ENCODE data around the gene UBE2B. TPM values are rescaled to one million over a fixed set of nuclear protein-coding genes. Genes with fewer than 3 reads are reported as not detected.
"Not testable (repeated sequence)": the region's sequence is repeated elsewhere in the genome, so short reads cannot be mapped to it uniquely, and the experiment has no call there.

UBE2B gene
- total and polyA plus RNA-seq, 8 donors = 22.3 to 150 (median 72.5) TPM

DNA sequence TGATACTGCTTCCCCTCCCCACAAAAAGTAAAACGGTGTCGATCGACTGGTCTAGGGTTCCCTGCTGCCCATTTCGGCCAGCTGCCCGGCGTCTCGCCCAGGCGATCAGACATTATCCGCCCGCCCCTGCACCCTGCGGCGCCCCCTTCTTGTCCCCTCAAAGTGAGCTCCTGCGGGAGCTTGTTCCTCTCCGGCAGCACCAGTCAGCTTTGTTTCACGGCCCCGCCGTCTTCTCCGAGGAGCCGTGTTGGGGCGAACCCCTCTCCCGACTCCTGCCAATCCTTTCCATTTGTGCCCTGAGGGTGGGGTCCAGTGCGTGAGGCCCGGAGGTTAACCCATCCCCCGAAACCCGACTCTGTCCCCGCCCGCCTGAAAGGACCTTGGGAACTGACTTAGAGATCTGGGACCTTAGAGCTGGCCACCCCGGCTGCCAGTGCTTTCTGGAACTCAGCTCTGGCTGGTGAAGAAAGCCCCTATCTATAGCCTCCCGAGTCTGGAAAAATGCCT, 518 bp downstream of the UBE2B start:
- peak; percentile 55 to 89 for DNase-seq
- Histone ChIP-seq H3K36me3 (peaks cover 0 to 23% (median 16%) of the 10 kb centered on the region in 4 donors), H3K4me1 (peaks cover 23 to 62% (median 43%) of the 10 kb centered on the region in 4 donors), H3K4me3 (peak overlapping the region; percentile 73 to 98 (median 86)), H3K9me3 (no peaks in the 10 kb centered on the region), H3K27me3 (no peaks in the 10 kb centered on the region), H3K27ac (peak overlapping the region; percentile 97 to 100 (median 99))
- intact Hi-C loops (cut with DNase I; ENCODE audit: low total_unique reads) = no loop called here
- WGBS, 5 donors = 0 to 1% (median 0%) methylated on average over 16 to 29 of the region's 29 CpGs
- TF ChIP-seq POLR2A (IDR thresholded peaks at IDR 0.05) = no peak
- peak in 1 of 3 donors; percentile 7 for TF ChIP-seq POLR2AphosphoS5 (IDR thresholded peaks at IDR 0.05)

DNA sequence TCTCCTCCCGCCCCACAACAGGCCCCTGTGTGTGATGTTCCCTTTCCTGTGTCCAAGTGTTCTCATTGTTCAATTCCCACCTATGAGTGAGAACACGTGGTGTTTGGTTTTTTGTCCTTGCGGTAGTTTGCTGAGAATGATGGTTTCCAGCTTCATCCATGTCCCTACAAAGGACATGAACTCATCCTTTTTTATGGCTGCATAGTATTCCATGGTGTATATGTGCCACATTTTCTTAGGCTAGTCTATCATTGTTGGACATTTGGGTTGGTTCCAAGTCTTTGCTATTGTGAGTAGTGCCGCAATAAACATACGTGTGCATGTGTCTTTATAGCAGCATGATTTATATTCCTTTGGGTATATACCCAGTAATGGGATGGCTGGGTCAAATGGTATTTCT, 2.3 kb downstream of the UBE2B start:
- DNase-seq; H3K9me3 ChIP-seq; intact Hi-C loops (cut with DNase I; ENCODE audit: low total_unique reads); H3K27me3 ChIP-seq: not testable (repeated sequence)
- WGBS, 5 donors = 85 to 99% (median 92%) methylated on average over 4 to 5 of the region's 5 CpGs
- peak overlapping the region in 3 of 4 donors; percentile 73 to 98 (median 74) for H3K4me3 ChIP-seq
- peak overlapping the region in 1 of 5 donors; percentile 99 for H3K27ac ChIP-seq
- peaks cover 0 to 41% (median 34%) of the 10 kb centered on the region in 4 donors for H3K36me3 ChIP-seq
- H3K4me1 ChIP-seq = peaks cover 21 to 71% (median 46%) of the 10 kb centered on the region in 4 donors

DNA sequence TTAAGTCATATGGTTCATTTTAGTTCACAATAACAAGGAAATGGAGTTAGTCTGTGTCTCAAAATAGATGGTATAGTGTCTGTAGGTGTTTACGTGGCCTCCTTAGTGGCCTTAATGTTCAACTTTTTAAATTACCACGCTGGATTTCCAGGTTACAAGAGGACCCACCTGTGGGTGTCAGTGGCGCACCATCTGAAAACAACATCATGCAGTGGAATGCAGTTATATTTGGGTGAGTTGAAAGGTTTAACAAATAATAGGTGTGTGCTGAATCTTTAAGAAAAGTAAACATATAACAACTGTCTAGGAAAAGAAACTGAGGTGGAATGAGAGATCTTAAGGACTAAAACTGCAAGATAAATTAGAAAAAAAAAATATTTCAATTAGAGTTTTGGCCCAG, 2.9 kb downstream of the UBE2B start:
- Histone ChIP-seq H3K4me1 (peaks cover 21 to 70% (median 45%) of the 10 kb centered on the region in 4 donors), H3K4me3 (no peak overlapping the region), H3K27me3 (no peaks in the 10 kb centered on the region), H3K36me3 (peaks cover 0 to 47% (median 39%) of the 10 kb centered on the region in 4 donors), H3K9me3 (no peaks in the 10 kb centered on the region), H3K27ac (no peak overlapping the region)
- TF ChIP-seq, protein P1, sequence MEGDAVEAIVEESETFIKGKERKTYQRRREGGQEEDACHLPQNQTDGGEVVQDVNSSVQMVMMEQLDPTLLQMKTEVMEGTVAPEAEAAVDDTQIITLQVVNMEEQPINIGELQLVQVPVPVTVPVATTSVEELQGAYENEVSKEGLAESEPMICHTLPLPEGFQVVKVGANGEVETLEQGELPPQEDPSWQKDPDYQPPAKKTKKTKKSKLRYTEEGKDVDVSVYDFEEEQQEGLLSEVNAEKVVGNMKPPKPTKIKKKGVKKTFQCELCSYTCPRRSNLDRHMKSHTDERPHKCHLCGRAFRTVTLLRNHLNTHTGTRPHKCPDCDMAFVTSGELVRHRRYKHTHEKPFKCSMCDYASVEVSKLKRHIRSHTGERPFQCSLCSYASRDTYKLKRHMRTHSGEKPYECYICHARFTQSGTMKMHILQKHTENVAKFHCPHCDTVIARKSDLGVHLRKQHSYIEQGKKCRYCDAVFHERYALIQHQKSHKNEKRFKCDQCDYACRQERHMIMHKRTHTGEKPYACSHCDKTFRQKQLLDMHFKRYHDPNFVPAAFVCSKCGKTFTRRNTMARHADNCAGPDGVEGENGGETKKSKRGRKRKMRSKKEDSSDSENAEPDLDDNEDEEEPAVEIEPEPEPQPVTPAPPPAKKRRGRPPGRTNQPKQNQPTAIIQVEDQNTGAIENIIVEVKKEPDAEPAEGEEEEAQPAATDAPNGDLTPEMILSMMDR (IDR thresholded peaks at IDR 0.05) = no peak
- TF ChIP-seq EP300 (IDR thresholded peaks at IDR 0.05) = no peak
- no peak for TF ChIP-seq POLR2A (IDR thresholded peaks at IDR 0.05)
- no peak for TF ChIP-seq POLR2AphosphoS5 (IDR thresholded peaks at IDR 0.05)
- intact Hi-C loops (cut with DNase I; ENCODE audit: low total_unique reads) = no loop called here
- 61 to 76% (median 62%) methylated on average over 3 of the region's 3 CpGs for WGBS, 5 donors
- no peak for DNase-seq

DNA sequence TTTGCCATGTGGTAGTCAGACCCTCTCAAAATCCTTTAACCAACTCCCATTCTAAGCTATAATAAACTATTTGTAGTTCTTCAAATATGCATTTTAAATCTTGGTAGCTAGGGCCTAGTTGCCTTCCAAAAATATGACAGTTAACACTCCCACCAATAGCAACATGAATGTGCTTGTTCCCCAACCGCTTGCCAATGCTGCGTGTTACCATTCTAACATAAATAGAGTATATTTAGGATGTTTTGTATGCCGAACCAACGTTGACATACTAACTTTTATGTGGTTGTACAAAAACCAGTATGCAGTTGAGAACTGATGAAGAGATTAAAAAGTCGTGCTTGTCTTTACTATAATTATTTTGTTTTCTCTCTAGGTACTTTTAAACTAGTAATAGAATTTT, 9.0 kb downstream of the UBE2B start:
- no peak overlapping the region for H3K4me3 ChIP-seq
- H3K9me3 ChIP-seq = no peaks in the 10 kb centered on the region
- no peak for TF ChIP-seq EP300 (IDR thresholded peaks at IDR 0.05)
- TF ChIP-seq POLR2A (IDR thresholded peaks at IDR 0.05) = no peak
- TF ChIP-seq, protein P1 (IDR thresholded peaks at IDR 0.05) = no peak
- 83 to 85% (median 84%) methylated on average over 5 of the region's 5 CpGs for WGBS, 5 donors
- H3K27me3 ChIP-seq = no peaks in the 10 kb centered on the region
- no peak for DNase-seq
- H3K4me1 ChIP-seq = peaks cover 0 to 28% (median 12%) of the 10 kb centered on the region in 4 donors
- no peak overlapping the region for H3K27ac ChIP-seq
- H3K36me3 ChIP-seq = peaks cover 51 to 96% (median 93%) of the 10 kb centered on the region in 4 donors
- intact Hi-C loops (cut with DNase I; ENCODE audit: low total_unique reads) = no loop called here

DNA sequence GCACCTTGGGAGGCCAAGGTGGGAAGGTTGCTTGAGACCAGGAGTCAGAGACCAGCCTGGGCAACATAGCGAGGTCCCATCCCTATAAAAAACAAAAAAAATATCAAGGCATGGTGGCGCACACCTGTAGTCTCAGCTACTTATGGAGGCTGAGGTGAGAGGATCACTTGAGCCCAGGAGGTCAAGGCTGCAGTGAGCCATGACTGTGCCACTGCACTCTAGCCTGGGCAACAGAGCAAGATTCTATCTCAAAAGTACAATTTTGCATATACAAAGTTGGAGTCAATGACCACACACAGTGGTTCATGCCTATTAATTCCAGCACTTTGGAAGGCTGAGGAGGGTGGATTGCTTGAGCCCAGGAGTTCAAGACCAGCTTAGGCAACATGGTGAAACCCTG, 10.8 kb downstream of the UBE2B start:
- Histone ChIP-seq H3K36me3 (peaks cover 60 to 100% (median 99%) of the 10 kb centered on the region in 4 donors), H3K4me1 (peaks cover 0 to 12% (median 5%) of the 10 kb centered on the region in 4 donors)
- H3K27me3 ChIP-seq; H3K9me3 ChIP-seq; H3K4me3 ChIP-seq; intact Hi-C loops (cut with DNase I; ENCODE audit: low total_unique reads); H3K27ac ChIP-seq; DNase-seq: not testable (repeated sequence)
- WGBS, 5 donors = 93 to 100% (median 98%) methylated on average over 2 of the region's 2 CpGs

GRCh38 chr5:134383980-134384697, 12.8 kb downstream of the UBE2B start:
- Histone ChIP-seq H3K4me1 (no peaks in the 10 kb centered on the region), H3K4me3 (no peak overlapping the region), H3K27me3 (no peaks in the 10 kb centered on the region), H3K36me3 (peaks cover 68 to 100% (median 99%) of the 10 kb centered on the region in 4 donors), H3K9me3 (no peaks in the 10 kb centered on the region), H3K27ac (no peak overlapping the region)
- TF ChIP-seq POLR2A (IDR thresholded peaks at IDR 0.05) = no peak
- TF ChIP-seq, protein P1 (IDR thresholded peaks at IDR 0.05) = no peak
- TF ChIP-seq EP300 (IDR thresholded peaks at IDR 0.05) = no peak
- no peak for TF ChIP-seq POLR2AphosphoS5 (IDR thresholded peaks at IDR 0.05)
- intact Hi-C loops (cut with DNase I; ENCODE audit: low total_unique reads) = no loop called here
- 66 to 81% (median 75%) methylated on average over 4 of the region's 4 CpGs for WGBS, 5 donors
- no peak for DNase-seq

Measured in stomach (tissue), 9 donors.